GM12878 (cell line): ENCODE results near the gene SPCS2. TPM values are rescaled to one million over a fixed set of nuclear protein-coding genes. Genes with fewer than 3 reads are reported as not detected.
A peak's percentile ranks its signal among the peaks of the same experiment; 100 is the strongest.

Source experiments
- ATF7 ChIP-seq: fragments of 450-650 bp; IDR thresholded peaks from 2 replicates; pipeline ENCODE4 v1.6.1; 2016; ENCODE audit warnings: low read depth, mild to moderate bottlenecking
- BACH1 ChIP-seq: fragments of 450-650 bp; IDR thresholded peaks from 2 replicates; pipeline ENCODE4 v1.6.1; 2017; ENCODE audit warnings: mild to moderate bottlenecking, borderline replicate concordance
- BCL11A ChIP-seq: IDR thresholded peaks from 2 replicates; pipeline ENCODE4 v1.6.1; 2011; ENCODE audit warnings: low read depth, low read length
- BRCA1 ChIP-seq: IDR thresholded peaks from 2 replicates; pipeline ENCODE4 v1.6.1; 2011; ENCODE audit warnings: low read depth, low read length, improper control_type of control experiment
- CBX3 ChIP-seq: fragments of 200-600 bp; sonication (generic); IDR thresholded peaks from 2 replicates; pipeline ENCODE4 v1.6.1; 2016; ENCODE audit warnings: low read depth, borderline replicate concordance
- DPF2 ChIP-seq: fragments of 450-650 bp; IDR thresholded peaks from 2 replicates; pipeline ENCODE4 v1.6.1; 2017; ENCODE audit warnings: mild to moderate bottlenecking
- FOS ChIP-seq: IDR thresholded peaks from 3 replicates; pipeline ENCODE4 v1.6.1; 2011; ENCODE audit warnings: borderline replicate concordance; ENCODE audit not compliant: insufficient read length; ENCODE audit errors: extremely low read depth
- FOXK2 ChIP-seq: fragments of 450-650 bp; IDR thresholded peaks from 2 replicates; pipeline ENCODE4 v1.6.1; 2017; ENCODE audit warnings: mild to moderate bottlenecking, moderate library complexity
- HDAC6 ChIP-seq: fragments of 200-600 bp; sonication (generic); IDR thresholded peaks from one replicate; pipeline ENCODE4 v1.8.0; 2017; ENCODE audit warnings: antibody characterized with exemption; ENCODE audit not compliant: unreplicated experiment
- HDGF ChIP-seq: fragments of 450-650 bp; IDR thresholded peaks from 2 replicates; pipeline ENCODE4 v1.6.1; 2016; ENCODE audit warnings: antibody characterized with exemption
- KDM1A ChIP-seq: fragments of 200-600 bp; sonication (generic); IDR thresholded peaks from 2 replicates; pipeline ENCODE4 v1.6.1; 2016; ENCODE audit warnings: borderline replicate concordance
- PAX5 ChIP-seq: IDR thresholded peaks from 2 replicates; pipeline ENCODE4 v1.6.1; 2011; ENCODE audit warnings: low read depth, low read length, borderline replicate concordance
- PAX8 ChIP-seq: fragments of 450-650 bp; IDR thresholded peaks from 2 replicates; pipeline ENCODE4 v1.6.1; 2017; ENCODE audit warnings: mild to moderate bottlenecking, moderate library complexity
- PML ChIP-seq: IDR thresholded peaks from 2 replicates; pipeline ENCODE4 v1.6.1; 2012; ENCODE audit warnings: low read length, inconsistent platforms
- POLR2AphosphoS5 ChIP-seq: IDR thresholded peaks from 2 replicates; pipeline ENCODE4 v1.6.1; 2011; ENCODE audit warnings: mild to moderate bottlenecking, low read length, inconsistent platforms
- RBBP5 ChIP-seq: fragments of 200-600 bp; sonication (generic); conservative IDR thresholded peaks from 2 replicates; pipeline ENCODE4 v1.6.1; 2016
- RCOR1 ChIP-seq: conservative IDR thresholded peaks from 2 replicates; pipeline ENCODE4 v1.6.1; 2012; ENCODE audit warnings: low read depth, low read length, improper control_type of control experiment
- RFX5 ChIP-seq: IDR thresholded peaks from 2 replicates; pipeline ENCODE4 v1.6.1; 2011; ENCODE audit warnings: low read depth, low read length, improper control_type of control experiment
- SMARCA5 ChIP-seq: fragments of 450-650 bp; IDR thresholded peaks from 2 replicates; pipeline ENCODE4 v1.6.1; 2017; ENCODE audit warnings: mild to moderate bottlenecking
- STAT3 ChIP-seq: IDR thresholded peaks from 2 replicates; pipeline ENCODE4 v1.6.1; 2011; ENCODE audit warnings: low read depth, low read length, improper control_type of control experiment
- YBX1 ChIP-seq: fragments of 450-650 bp; IDR thresholded peaks from 2 replicates; pipeline ENCODE4 v1.6.1; 2016; ENCODE audit warnings: antibody characterized with exemption
- YY1 ChIP-seq: IDR thresholded peaks from 2 replicates; pipeline ENCODE4 v1.6.1; 2011; ENCODE audit warnings: low read depth, mild to moderate bottlenecking, low read length
- polyA plus RNA-seq, 11 experiments: library from polyadenylated mRNA; depleted of rRNA in 4 of 11; unstranded in 6 of 11; stranded (reverse) in 5 of 11; fragments of >200 nt; fragmentation: Nextera tagmentation in 4 of 11; fragmentation: Illumina TruSeq in 1 of 11; extraction: Ambion mirVana in 4 of 11; extraction: Trizol in 1 of 11; gene quantifications; 1 replicate in 1 of 11; 2 replicates in 10 of 11; pipeline versions ENCODE4 v1.2.1 to v1.2.3, GENCODE V29; 2011 to 2016; ENCODE audit warnings: inconsistent platforms in 2 of 11, missing spikeins in 2 of 11, low read depth in 1 of 11
- total RNA-seq, 4 experiments: library from RNA; depleted of rRNA in 3 of 4; stranded (reverse); fragments of >200 nt in 3 of 4; fragmentation: Illumina TruSeq in 1 of 4; extraction: Trizol in 1 of 4; gene quantifications; 2 replicates each; pipeline versions ENCODE4 v1.2.1 to v1.2.3, GENCODE V29; 2013 to 2021
- TF ChIP-seq, protein P1 (sequence below): fragments of 450-650 bp; IDR thresholded peaks from 2 replicates; pipeline ENCODE4 v1.6.1; 2017; ENCODE audit warnings: mild to moderate bottlenecking, moderate library complexity
- TF ChIP-seq, protein P2 (sequence below): fragments of 450-650 bp; IDR thresholded peaks from 2 replicates; pipeline ENCODE4 v1.6.1; 2017; ENCODE audit warnings: low read depth, mild to moderate bottlenecking, moderate library complexity
- TF ChIP-seq, protein P3 (sequence below): fragments of 150-350 bp; IDR thresholded peaks from 2 replicates; pipeline ENCODE4 v1.6.1; 2014; ENCODE audit warnings: mild to moderate bottlenecking, low read depth, low read length
- TF ChIP-seq, protein P4 (sequence below): fragments of 450-650 bp; IDR thresholded peaks from 2 replicates; pipeline ENCODE4 v1.6.1; 2017; ENCODE audit warnings: mild to moderate bottlenecking

Gene SPCS2
- total and polyA plus RNA-seq, 10 of the 15 experiments (the other 5 are each of a cell fraction or from before 2014, with no cell fraction given): 40.7 to 661 (median 192) TPM

DNA sequence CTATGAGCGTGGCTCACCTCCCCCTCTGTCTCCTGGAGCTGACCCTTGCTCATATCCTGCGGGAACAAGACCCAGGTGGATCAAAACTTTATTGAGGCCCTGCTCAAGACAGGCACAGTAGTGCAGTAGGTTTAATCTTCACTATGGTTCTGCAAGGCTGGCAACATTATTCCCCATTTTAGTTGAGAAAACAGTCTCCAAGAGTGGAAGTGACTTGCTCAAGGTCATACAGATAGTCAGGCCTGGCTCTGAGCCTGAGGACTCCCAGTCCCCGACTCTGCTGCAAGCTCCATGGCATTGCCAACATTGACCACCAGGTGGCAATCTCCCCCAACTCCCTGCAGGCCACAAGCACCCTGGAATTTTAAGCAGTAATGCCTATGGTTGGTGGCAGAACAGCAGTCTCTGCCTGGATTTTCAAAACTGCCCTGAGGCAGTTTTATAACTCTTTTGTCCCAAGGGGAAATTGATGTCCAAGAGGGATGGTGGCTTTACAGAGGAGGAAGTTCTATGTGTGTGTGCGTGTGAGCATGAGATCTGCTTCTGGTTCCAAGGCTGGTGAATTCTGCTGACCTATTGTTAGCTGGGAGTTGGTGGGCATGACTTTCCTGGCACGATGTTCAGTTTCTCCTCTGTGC lies 73.8 kb downstream of the SPCS2 start (continued):
- TF ChIP-seq, protein P1, sequence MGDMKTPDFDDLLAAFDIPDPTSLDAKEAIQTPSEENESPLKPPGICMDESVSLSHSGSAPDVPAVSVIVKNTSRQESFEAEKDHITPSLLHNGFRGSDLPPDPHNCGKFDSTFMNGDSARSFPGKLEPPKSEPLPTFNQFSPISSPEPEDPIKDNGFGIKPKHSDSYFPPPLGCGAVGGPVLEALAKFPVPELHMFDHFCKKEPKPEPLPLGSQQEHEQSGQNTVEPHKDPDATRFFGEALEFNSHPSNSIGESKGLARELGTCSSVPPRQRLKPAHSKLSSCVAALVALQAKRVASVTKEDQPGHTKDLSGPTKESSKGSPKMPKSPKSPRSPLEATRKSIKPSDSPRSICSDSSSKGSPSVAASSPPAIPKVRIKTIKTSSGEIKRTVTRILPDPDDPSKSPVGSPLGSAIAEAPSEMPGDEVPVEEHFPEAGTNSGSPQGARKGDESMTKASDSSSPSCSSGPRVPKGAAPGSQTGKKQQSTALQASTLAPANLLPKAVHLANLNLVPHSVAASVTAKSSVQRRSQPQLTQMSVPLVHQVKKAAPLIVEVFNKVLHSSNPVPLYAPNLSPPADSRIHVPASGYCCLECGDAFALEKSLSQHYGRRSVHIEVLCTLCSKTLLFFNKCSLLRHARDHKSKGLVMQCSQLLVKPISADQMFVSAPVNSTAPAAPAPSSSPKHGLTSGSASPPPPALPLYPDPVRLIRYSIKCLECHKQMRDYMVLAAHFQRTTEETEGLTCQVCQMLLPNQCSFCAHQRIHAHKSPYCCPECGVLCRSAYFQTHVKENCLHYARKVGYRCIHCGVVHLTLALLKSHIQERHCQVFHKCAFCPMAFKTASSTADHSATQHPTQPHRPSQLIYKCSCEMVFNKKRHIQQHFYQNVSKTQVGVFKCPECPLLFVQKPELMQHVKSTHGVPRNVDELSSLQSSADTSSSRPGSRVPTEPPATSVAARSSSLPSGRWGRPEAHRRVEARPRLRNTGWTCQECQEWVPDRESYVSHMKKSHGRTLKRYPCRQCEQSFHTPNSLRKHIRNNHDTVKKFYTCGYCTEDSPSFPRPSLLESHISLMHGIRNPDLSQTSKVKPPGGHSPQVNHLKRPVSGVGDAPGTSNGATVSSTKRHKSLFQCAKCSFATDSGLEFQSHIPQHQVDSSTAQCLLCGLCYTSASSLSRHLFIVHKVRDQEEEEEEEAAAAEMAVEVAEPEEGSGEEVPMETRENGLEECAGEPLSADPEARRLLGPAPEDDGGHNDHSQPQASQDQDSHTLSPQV: 0 out of 2 replicates have a peak, but pooled peaks have one; percentile 41
- TF ChIP-seq KDM1A (no peak), STAT3 (no peak), HDAC6 (no peak), BRCA1 (no peak), RCOR1 (no peak), ATF7 (no peak), CBX3 (no peak), YBX1 (no peak), DPF2 (no peak), PAX5 (no peak), BCL11A (no peak), RBBP5 (no peak), YY1 (peak; percentile 73), PML (no peak), BACH1 (no peak), PAX8 (no peak), RFX5 (no peak), SMARCA5 (peak; percentile 66), POLR2AphosphoS5 (no peak), FOS (no peak), FOXK2 (no peak), HDGF (no peak)
- TF ChIP-seq, protein P2, sequence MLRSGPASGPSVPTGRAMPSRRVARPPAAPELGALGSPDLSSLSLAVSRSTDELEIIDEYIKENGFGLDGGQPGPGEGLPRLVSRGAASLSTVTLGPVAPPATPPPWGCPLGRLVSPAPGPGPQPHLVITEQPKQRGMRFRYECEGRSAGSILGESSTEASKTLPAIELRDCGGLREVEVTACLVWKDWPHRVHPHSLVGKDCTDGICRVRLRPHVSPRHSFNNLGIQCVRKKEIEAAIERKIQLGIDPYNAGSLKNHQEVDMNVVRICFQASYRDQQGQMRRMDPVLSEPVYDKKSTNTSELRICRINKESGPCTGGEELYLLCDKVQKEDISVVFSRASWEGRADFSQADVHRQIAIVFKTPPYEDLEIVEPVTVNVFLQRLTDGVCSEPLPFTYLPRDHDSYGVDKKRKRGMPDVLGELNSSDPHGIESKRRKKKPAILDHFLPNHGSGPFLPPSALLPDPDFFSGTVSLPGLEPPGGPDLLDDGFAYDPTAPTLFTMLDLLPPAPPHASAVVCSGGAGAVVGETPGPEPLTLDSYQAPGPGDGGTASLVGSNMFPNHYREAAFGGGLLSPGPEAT: no peak
- TF ChIP-seq, protein P3, sequence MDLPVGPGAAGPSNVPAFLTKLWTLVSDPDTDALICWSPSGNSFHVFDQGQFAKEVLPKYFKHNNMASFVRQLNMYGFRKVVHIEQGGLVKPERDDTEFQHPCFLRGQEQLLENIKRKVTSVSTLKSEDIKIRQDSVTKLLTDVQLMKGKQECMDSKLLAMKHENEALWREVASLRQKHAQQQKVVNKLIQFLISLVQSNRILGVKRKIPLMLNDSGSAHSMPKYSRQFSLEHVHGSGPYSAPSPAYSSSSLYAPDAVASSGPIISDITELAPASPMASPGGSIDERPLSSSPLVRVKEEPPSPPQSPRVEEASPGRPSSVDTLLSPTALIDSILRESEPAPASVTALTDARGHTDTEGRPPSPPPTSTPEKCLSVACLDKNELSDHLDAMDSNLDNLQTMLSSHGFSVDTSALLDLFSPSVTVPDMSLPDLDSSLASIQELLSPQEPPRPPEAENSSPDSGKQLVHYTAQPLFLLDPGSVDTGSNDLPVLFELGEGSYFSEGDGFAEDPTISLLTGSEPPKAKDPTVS: no peak
- TF ChIP-seq, protein P4, sequence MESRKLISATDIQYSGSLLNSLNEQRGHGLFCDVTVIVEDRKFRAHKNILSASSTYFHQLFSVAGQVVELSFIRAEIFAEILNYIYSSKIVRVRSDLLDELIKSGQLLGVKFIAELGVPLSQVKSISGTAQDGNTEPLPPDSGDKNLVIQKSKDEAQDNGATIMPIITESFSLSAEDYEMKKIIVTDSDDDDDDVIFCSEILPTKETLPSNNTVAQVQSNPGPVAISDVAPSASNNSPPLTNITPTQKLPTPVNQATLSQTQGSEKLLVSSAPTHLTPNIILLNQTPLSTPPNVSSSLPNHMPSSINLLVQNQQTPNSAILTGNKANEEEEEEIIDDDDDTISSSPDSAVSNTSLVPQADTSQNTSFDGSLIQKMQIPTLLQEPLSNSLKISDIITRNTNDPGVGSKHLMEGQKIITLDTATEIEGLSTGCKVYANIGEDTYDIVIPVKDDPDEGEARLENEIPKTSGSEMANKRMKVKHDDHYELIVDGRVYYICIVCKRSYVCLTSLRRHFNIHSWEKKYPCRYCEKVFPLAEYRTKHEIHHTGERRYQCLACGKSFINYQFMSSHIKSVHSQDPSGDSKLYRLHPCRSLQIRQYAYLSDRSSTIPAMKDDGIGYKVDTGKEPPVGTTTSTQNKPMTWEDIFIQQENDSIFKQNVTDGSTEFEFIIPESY: no peak
